ENCODE data around the gene PAMR1.
A peak's percentile ranks its signal among the peaks of the same experiment; 100 is the strongest.

The PAMR1 gene, protein sequence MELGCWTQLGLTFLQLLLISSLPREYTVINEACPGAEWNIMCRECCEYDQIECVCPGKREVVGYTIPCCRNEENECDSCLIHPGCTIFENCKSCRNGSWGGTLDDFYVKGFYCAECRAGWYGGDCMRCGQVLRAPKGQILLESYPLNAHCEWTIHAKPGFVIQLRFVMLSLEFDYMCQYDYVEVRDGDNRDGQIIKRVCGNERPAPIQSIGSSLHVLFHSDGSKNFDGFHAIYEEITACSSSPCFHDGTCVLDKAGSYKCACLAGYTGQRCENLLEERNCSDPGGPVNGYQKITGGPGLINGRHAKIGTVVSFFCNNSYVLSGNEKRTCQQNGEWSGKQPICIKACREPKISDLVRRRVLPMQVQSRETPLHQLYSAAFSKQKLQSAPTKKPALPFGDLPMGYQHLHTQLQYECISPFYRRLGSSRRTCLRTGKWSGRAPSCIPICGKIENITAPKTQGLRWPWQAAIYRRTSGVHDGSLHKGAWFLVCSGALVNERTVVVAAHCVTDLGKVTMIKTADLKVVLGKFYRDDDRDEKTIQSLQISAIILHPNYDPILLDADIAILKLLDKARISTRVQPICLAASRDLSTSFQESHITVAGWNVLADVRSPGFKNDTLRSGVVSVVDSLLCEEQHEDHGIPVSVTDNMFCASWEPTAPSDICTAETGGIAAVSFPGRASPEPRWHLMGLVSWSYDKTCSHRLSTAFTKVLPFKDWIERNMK

DNA sequence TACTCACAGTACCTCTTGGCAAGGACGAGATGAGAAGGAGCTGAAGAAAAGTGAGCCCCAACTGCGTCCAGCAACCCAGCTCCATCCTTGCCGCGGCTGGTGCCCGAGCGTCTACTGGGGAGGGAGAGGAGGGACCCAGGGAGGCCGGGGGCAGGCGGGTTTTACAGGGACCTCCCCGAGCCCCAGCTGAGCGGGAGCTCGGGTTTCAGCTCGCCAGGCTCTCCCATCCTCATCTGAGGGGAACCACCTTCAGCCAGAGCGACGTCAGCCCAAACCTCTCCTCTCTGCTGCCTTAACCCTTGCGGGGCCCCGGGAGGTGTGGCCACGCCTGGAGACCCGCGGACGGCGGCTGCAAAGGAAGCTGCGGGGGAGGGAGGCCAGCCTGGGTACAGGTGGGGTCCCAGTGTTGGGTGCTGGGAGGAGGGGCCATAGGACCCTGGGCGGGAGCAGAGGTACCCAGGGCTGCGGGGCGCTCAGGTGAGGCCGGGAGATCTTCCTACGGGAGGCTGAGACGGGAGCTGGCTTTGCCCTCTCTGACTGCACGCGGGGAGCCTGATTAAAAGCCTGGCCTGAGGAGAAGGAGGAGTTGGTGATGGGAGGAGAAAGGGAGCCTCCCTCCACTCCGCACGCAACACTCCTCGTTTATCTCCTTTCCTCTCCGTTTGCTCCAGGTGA, at the start of gene PAMR1:
TSS of gene PAMR1 (minus strand) at position 116 of the 675 bp plus-strand sequence. CDS start at position 85, 31 bp downstream.
- no peak within 1 kb of the TSS for H3K4me3 ChIP-seq (ENCODE audit: low read depth, low read length)
- TF ChIP-seq, protein P1, sequence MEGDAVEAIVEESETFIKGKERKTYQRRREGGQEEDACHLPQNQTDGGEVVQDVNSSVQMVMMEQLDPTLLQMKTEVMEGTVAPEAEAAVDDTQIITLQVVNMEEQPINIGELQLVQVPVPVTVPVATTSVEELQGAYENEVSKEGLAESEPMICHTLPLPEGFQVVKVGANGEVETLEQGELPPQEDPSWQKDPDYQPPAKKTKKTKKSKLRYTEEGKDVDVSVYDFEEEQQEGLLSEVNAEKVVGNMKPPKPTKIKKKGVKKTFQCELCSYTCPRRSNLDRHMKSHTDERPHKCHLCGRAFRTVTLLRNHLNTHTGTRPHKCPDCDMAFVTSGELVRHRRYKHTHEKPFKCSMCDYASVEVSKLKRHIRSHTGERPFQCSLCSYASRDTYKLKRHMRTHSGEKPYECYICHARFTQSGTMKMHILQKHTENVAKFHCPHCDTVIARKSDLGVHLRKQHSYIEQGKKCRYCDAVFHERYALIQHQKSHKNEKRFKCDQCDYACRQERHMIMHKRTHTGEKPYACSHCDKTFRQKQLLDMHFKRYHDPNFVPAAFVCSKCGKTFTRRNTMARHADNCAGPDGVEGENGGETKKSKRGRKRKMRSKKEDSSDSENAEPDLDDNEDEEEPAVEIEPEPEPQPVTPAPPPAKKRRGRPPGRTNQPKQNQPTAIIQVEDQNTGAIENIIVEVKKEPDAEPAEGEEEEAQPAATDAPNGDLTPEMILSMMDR (IDR thresholded peaks at IDR 0.05; ENCODE audit: control insufficient read depth, extremely low read depth, insufficient read depth): no peak
- no peak for DNase-seq (ENCODE audit: low read depth)

DNA sequence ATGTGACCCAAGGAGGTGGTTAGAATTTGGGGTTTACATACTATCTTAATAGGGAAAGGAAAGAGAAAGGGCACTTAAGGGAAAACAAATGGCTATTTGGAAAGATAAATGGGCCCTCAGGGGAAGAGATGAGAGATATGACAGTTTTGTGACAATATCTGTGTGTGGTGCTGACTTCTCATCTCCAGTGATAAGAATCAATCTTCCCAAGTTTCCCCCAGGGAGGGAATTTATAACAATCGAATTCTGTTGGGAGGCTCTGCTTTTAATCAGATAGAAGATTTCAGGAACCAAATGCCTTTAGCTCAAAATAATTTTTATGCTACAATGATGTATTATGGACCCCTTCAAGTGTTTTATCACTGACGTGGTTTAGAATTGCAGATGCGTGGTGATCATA, 46.3 kb upstream of the PAMR1 start:
- TF ChIP-seq, protein P1 (IDR thresholded peaks at IDR 0.05; ENCODE audit: control insufficient read depth, extremely low read depth, insufficient read depth): no peak
- H3K4me3 ChIP-seq (ENCODE audit: low read depth, low read length): no peak overlapping the region
- no peak for DNase-seq (ENCODE audit: low read depth)

DNA sequence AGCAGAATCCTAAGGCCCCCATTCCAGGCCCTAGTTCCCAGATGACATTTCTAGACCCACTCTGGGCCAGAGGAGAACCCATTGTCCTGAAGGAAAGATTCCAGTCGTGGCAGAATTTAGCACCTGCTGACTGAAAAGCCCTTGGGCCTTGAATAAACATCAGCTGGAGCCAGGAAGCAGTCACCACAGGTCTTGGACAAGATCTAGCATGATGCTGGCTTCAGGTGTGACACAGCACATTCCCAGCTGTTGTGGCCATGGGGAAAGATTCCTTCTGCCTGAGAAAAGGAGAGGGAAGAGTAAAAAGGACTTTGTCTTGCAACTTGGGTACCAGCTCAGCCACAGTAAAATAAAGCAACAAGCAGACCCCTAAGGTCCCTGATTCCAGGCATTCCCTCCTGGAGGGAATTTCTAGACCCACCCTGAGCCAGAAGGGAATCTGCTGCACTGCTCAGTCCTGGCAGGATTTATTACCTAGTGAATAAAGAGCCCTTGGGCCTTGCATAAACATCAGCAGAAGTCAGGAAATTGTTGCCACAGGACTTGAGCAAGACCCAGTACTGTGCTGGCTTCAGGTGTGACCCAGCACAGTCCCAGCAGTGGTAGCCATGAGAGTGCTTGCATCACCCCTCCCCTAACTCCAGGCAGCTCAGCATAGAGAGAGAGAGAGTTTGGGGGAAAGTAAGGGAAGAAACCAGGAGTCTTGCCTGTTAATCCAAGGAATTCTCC, 42.5 kb upstream of the PAMR1 start:
- DNase-seq (ENCODE audit: low read depth): peak; percentile 7

DNA sequence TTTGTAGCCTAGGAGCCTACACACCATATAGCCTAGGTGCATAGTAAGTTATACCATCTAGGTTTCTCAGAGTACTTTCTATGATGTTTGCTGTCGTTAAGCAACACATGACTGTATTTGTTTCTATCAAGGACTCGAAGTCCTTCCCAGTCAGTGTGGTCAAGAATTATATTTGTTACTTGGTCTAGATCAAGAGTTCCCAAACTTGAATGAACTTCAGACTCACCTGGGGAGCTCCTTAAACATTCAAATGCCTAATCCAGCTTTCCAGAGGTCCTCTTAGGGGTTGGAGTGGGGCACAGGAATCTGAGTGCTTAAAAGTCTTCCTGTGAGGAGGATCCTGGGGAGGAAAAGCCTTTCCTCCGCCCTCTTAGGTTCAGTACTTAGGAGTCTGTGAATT, 41.5 kb upstream of the PAMR1 start:
- TF ChIP-seq, protein P1 (IDR thresholded peaks at IDR 0.05; ENCODE audit: control insufficient read depth, extremely low read depth, insufficient read depth): no peak
- no peak overlapping the region for H3K4me3 ChIP-seq (ENCODE audit: low read depth, low read length)
- no peak for DNase-seq (ENCODE audit: low read depth)

More for the DNA sequence above, 42.5 kb upstream of the PAMR1 start:
- H3K4me3 ChIP-seq (ENCODE audit: low read depth, low read length): no peak overlapping the region
- TF ChIP-seq, protein P1 (IDR thresholded peaks at IDR 0.05; ENCODE audit: control insufficient read depth, extremely low read depth, insufficient read depth): no peak

DNA sequence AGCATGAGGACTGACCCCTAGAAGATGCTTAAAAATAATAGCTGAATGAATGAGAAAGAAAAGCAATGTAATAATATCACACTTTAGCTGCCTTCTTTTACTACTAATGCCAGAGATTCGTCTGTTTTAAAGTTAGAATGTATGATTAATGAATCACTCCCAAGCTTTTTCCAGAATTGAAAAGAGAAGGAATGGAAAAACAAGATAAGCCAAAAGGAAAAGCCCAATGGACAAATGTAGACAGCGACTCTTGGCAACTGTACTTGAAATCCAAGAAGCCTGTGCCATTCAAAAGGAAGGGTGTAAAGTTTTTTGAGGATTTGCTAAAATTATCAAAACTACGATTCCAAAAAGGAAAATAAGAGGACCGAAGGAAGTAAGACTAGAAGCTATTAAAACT, 40.8 kb upstream of the PAMR1 start:
- no peak overlapping the region for H3K4me3 ChIP-seq (ENCODE audit: low read depth, low read length)
- TF ChIP-seq, protein P1 (IDR thresholded peaks at IDR 0.05; ENCODE audit: control insufficient read depth, extremely low read depth, insufficient read depth): no peak
- no peak for DNase-seq (ENCODE audit: low read depth)

DNA sequence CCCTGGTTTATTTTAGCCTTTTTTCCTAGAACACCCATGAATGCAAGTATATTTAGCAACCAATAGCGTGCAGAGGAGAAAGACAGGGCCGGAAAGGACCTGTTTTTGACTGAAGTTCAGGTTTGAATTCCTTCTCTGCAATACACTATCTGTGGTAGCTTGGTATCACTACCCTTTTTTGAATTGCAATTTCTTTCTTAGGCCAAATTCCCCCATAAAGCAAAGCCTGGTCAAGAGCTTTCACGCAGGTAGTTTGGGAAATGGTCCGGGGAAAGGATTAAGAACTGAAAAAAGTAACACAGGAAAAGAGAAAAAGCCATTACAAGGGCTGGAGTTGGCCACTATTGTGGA, 38.8 kb upstream of the PAMR1 start:
- H3K4me3 ChIP-seq (ENCODE audit: low read depth, low read length): no peak overlapping the region
- TF ChIP-seq, protein P1 (IDR thresholded peaks at IDR 0.05; ENCODE audit: control insufficient read depth, extremely low read depth, insufficient read depth): no peak
- no peak for DNase-seq (ENCODE audit: low read depth)

Measured in LNCaP clone FGC (cell line).